ENCODE data around the gene MBP.
"Not testable (repeated sequence)": the region's sequence is repeated elsewhere in the genome, so short reads cannot be mapped to it uniquely, and the experiment has no call there.

MBP gene

GRCh38 chr18:76948345-76948744 is 184.2 kb downstream of the MBP start:
- peaks cover 5% of the 10 kb centered on the region for H3K36me3 ChIP-seq (ENCODE audit: control insufficient read depth, insufficient read depth, low read length)
- peaks cover 9% of the 10 kb centered on the region for H3K4me1 ChIP-seq (ENCODE audit: control insufficient read depth, insufficient read depth, low read length)
- H3K4me3 ChIP-seq (ENCODE audit: low read length), result no peak overlapping the region

DNA sequence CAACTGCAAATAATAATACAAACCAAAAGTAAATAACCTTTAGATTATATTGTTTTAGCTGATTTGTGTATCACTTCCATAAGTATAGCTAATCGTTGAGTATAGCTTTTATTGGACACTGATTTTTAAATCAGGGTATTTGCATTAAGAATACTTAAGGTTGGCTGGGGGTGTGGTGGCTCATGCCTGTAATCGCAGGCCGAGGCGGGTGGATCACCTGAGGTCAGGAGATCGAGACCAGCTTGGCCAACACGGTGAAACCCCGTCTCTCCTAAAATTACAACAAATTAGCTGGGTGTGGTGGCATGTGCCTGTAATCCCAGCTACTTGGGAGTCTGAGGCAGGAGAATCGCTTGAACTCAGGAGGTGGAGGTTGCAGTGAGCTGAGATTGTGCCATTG is 188.2 kb downstream of the MBP start:
- H3K36me3 ChIP-seq (ENCODE audit: control insufficient read depth, insufficient read depth, low read length); H3K9ac ChIP-seq (ENCODE audit: low read length); H3K27ac ChIP-seq (ENCODE audit: low read depth, low read length); H3K27me3 ChIP-seq (ENCODE audit: control insufficient read depth, insufficient read depth, low read length); H3K4me1 ChIP-seq (ENCODE audit: control insufficient read depth, insufficient read depth, low read length); H3K4me3 ChIP-seq (ENCODE audit: low read length): not testable (repeated sequence)

More at GRCh38 chr18:76948345-76948744, 184.2 kb downstream of the MBP start:
- Histone ChIP-seq H3K27ac (ENCODE audit: low read depth, low read length) (no peak overlapping the region), H3K27me3 (ENCODE audit: control insufficient read depth, insufficient read depth, low read length) (no peaks in the 10 kb centered on the region), H3K9ac (ENCODE audit: low read length) (no peak overlapping the region)

GRCh38 chr18:76943542-76944339 is 188.8 kb downstream of the MBP start:
- H3K9ac ChIP-seq (ENCODE audit: low read length), result no peak overlapping the region
- H3K27ac ChIP-seq (ENCODE audit: low read depth, low read length), result no peak overlapping the region
- peaks cover 4% of the 10 kb centered on the region for H3K36me3 ChIP-seq (ENCODE audit: control insufficient read depth, insufficient read depth, low read length)

DNA sequence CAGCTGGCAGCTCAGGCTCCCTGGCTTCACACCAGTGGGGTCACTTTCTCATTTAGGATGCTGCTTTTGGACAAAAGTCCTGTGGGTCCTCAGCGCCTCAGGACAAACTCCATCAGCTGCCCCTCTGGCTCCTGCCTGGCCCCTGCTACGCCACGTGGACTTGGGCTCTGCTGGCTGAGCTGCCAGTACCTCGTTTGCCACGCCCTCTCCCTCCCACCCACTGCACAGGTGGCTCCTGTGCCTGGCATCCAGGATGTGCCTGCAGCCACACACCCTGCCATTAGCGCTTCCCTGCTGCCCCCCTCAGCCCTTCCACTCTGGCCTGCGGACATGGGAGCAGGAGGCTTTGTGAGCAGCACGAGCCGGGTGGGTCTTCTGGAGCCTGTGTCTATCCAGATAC is 191.3 kb downstream of the MBP start:
- H3K36me3 ChIP-seq (ENCODE audit: control insufficient read depth, insufficient read depth, low read length), result peaks cover 11% of the 10 kb centered on the region
- H3K9ac ChIP-seq (ENCODE audit: low read length), result no peak overlapping the region
- no peaks in the 10 kb centered on the region for H3K27me3 ChIP-seq (ENCODE audit: control insufficient read depth, insufficient read depth, low read length)
- no peak overlapping the region for H3K4me3 ChIP-seq (ENCODE audit: low read length)
- peaks cover 5% of the 10 kb centered on the region for H3K4me1 ChIP-seq (ENCODE audit: control insufficient read depth, insufficient read depth, low read length)
- no peak overlapping the region for H3K27ac ChIP-seq (ENCODE audit: low read depth, low read length)

More at GRCh38 chr18:76943542-76944339, 188.8 kb downstream of the MBP start:
- H3K27me3 ChIP-seq (ENCODE audit: control insufficient read depth, insufficient read depth, low read length), result no peaks in the 10 kb centered on the region
- H3K4me1 ChIP-seq (ENCODE audit: control insufficient read depth, insufficient read depth, low read length), result peaks cover 5% of the 10 kb centered on the region
- no peak overlapping the region for H3K4me3 ChIP-seq (ENCODE audit: low read length)

DNA sequence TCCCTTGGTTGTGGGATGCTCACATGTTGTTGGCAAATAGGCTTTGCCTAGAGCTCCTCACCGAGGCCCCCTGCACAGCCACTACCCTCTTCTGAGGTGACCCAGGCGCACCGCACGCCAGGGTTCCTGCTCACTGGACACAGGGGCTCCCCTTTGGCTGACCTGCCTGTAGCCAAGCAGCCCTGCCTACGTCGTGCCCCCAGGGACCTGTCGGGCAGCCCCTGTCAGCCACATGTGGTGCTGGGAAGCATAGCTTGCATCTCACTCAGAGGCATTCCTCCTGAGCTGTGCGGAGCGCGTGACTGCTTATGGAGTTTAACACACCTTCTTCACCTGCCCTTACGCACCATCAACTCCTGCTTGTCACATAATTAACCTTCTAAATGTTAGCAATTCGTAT is 194.0 kb downstream of the MBP start:
- Histone ChIP-seq H3K9ac (ENCODE audit: low read length) (no peak overlapping the region), H3K27me3 (ENCODE audit: control insufficient read depth, insufficient read depth, low read length) (no peaks in the 10 kb centered on the region), H3K27ac (ENCODE audit: low read depth, low read length) (no peak overlapping the region), H3K36me3 (ENCODE audit: control insufficient read depth, insufficient read depth, low read length) (peaks cover 11% of the 10 kb centered on the region), H3K4me3 (ENCODE audit: low read length) (no peak overlapping the region), H3K4me1 (ENCODE audit: control insufficient read depth, insufficient read depth, low read length) (peaks cover under 1% of the 10 kb centered on the region)

DNA sequence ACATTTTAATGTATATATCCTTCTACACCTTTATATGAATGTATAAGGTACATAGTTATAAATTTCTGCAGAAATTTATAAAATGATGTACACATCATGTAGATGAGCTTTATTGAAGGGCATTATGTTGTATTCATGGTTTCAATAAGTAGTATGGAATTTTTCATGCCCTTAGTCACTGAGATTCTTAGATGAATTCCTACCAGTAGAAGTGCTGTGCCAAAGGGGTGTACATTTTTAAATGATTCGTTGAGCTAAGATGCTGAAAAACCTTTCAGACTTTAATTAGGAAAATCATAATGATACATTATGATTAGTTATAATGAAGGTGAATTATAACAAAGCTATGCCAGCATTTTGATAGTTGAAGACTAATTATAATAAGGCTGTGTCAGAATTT is 195.0 kb downstream of the MBP start:
- H3K27ac ChIP-seq (ENCODE audit: low read depth, low read length), result no peak overlapping the region
- H3K36me3 ChIP-seq (ENCODE audit: control insufficient read depth, insufficient read depth, low read length), result peaks cover 14% of the 10 kb centered on the region
- H3K27me3 ChIP-seq (ENCODE audit: control insufficient read depth, insufficient read depth, low read length), result no peaks in the 10 kb centered on the region
- H3K9ac ChIP-seq (ENCODE audit: low read length), result no peak overlapping the region
- H3K4me1 ChIP-seq (ENCODE audit: control insufficient read depth, insufficient read depth, low read length), result no peaks in the 10 kb centered on the region
- no peak overlapping the region for H3K4me3 ChIP-seq (ENCODE audit: low read length)

DNA sequence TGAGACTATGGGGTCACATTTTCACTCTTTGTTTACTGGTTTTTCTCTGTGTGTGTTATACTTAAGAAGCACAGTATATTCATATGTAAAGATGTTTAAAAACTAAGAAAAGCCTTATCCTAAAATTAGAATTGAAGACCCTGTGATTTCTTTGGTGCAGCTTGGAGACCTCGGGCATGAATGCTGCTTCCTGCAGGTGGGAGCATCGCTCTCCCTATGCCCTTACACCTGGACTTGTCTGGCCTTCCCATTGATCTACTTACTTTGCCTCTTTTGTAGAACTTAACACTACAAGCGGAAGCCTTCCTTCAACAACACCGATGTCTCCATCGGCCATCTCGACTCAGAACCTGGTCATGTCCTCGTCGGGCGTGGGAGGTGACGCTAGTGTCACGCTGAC is 195.7 kb downstream of the MBP start:
- Histone ChIP-seq H3K4me3 (ENCODE audit: low read length) (no peak overlapping the region), H3K36me3 (ENCODE audit: control insufficient read depth, insufficient read depth, low read length) (peaks cover 15% of the 10 kb centered on the region), H3K27me3 (ENCODE audit: control insufficient read depth, insufficient read depth, low read length) (no peaks in the 10 kb centered on the region), H3K4me1 (ENCODE audit: control insufficient read depth, insufficient read depth, low read length) (no peaks in the 10 kb centered on the region), H3K9ac (ENCODE audit: low read length) (no peak overlapping the region), H3K27ac (ENCODE audit: low read depth, low read length) (no peak overlapping the region)

- H3K36me3 ChIP-seq (ENCODE audit: control insufficient read depth, insufficient read depth, low read length), result peaks cover 15% of the 10 kb centered on the region
Observed at GRCh38 chr18:76935722-76936337, 196.8 kb downstream of the MBP start.

DNA sequence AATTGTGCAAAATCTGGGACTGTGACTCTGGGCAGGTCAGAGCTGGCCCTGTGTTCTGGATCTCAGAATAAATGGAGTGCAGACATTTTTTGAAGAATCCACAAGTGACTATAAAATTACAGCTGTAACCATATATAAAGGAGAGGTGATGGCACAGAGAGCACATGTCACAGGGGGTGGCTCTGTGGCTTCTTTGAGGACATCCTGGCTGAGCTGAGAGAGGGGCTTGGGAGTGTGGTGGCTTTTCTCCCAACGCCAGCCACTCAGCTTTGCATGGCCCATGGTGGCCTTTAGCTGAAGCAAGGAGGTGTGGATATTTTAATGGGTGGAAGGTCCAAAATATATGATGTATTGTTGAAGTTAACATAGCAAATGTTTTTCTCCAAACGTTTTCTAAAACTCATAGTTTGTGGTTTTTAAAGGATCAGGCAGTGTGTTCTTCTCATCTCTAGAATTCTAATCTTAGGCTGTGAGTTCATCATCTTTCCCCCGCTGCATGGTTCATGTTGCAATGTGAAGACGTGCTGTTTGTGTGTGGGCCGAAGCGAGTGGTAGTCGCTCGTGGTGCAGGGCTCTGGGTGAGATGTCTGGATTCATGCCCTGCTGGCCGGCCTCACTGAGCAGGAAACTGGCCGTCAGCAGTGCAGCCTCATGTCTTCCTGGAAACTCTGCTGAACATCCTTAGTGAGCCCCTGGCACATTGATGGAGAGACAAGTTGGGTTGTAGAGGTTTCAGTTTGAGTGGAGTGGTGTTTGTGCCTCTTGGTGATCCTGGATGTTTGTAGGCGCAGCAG is 200.4 kb downstream of the MBP start:
- Histone ChIP-seq H3K4me1 (ENCODE audit: control insufficient read depth, insufficient read depth, low read length) (no peaks in the 10 kb centered on the region), H3K27me3 (ENCODE audit: control insufficient read depth, insufficient read depth, low read length) (no peaks in the 10 kb centered on the region), H3K27ac (ENCODE audit: low read depth, low read length) (no peak overlapping the region), H3K4me3 (ENCODE audit: low read length) (no peak overlapping the region), H3K9ac (ENCODE audit: low read length) (no peak overlapping the region), H3K36me3 (ENCODE audit: control insufficient read depth, insufficient read depth, low read length) (peaks cover 15% of the 10 kb centered on the region)

More at GRCh38 chr18:76935722-76936337, 196.8 kb downstream of the MBP start:
- H3K4me3 ChIP-seq (ENCODE audit: low read length), result no peak overlapping the region
- H3K9ac ChIP-seq (ENCODE audit: low read length), result no peak overlapping the region
- H3K27ac ChIP-seq (ENCODE audit: low read depth, low read length), result no peak overlapping the region
- no peaks in the 10 kb centered on the region for H3K27me3 ChIP-seq (ENCODE audit: control insufficient read depth, insufficient read depth, low read length)
- no peaks in the 10 kb centered on the region for H3K4me1 ChIP-seq (ENCODE audit: control insufficient read depth, insufficient read depth, low read length)

GRCh38 chr18:76931171-76931570 is 201.4 kb downstream of the MBP start:
- Histone ChIP-seq H3K36me3 (ENCODE audit: control insufficient read depth, insufficient read depth, low read length) (peaks cover 12% of the 10 kb centered on the region), H3K4me3 (ENCODE audit: low read length) (no peak overlapping the region), H3K4me1 (ENCODE audit: control insufficient read depth, insufficient read depth, low read length) (no peaks in the 10 kb centered on the region), H3K9ac (ENCODE audit: low read length) (no peak overlapping the region), H3K27me3 (ENCODE audit: control insufficient read depth, insufficient read depth, low read length) (no peaks in the 10 kb centered on the region), H3K27ac (ENCODE audit: low read depth, low read length) (no peak overlapping the region)

Measured in rectal smooth muscle tissue (tissue), 1 donor.